PC-3 (cell line): ENCODE results near the gene PGAP6. TPM values are rescaled to one million over a fixed set of nuclear protein-coding genes. Genes with fewer than 3 reads are reported as not detected.

ENCODE experiments used
- total RNA-seq: library from RNA; depleted of rRNA; stranded (reverse); fragments of >200 nt; gene quantifications from 2 replicates; pipeline ENCODE4 v1.2.3, GENCODE V29; 2014; rRNA removed

The PGAP6 gene
- total RNA-seq, 1 experiment from 2014 or later, result 40.8 TPM

Other genes starting within 250 kb of the PGAP6 start
- gene NPRL3, start 243.3 kb downstream of the PGAP6 start, total RNA-seq, result 14.9 and 22.2 TPM in 2 replicates
- not detected in 2 replicates for gene HBZ, start 229.3 kb downstream of the PGAP6 start, total RNA-seq
- not detected in 2 replicates for gene HBM, start 216.0 kb downstream of the PGAP6 start, total RNA-seq
- not detected in 2 replicates for gene HBA2, start 209.1 kb downstream of the PGAP6 start, total RNA-seq
- gene HBA1, start 205.3 kb downstream of the PGAP6 start, total RNA-seq, result not detected in 2 replicates
- gene HBQ1, start 201.5 kb downstream of the PGAP6 start, total RNA-seq, result not detected in 2 replicates
- gene LUC7L, start 152.5 kb downstream of the PGAP6 start, total RNA-seq, result 46.0 and 61.9 TPM in 2 replicates
- 31.4 and 38.0 TPM in 2 replicates for gene FAM234A, start 147.2 kb downstream of the PGAP6 start, total RNA-seq
- gene RGS11, start 106.0 kb downstream of the PGAP6 start, total RNA-seq, result 1.2 and 1.5 TPM in 2 replicates
- gene ARHGDIG, start 101.4 kb downstream of the PGAP6 start, total RNA-seq, result 0.35 TPM in 1 of 2 replicates, not detected in the other
- not detected in 2 replicates for gene PDIA2, start 98.8 kb downstream of the PGAP6 start, total RNA-seq
- gene AXIN1, start 29.3 kb downstream of the PGAP6 start, total RNA-seq, result 26.9 and 50.8 TPM in 2 replicates
- gene MRPL28, start 11.4 kb downstream of the PGAP6 start, total RNA-seq, result 154 and 206 TPM in 2 replicates
- gene NME4, start 15.2 kb upstream of the PGAP6 start, total RNA-seq, result 182 and 207 TPM in 2 replicates
- gene DECR2, start 19.9 kb upstream of the PGAP6 start, total RNA-seq, result 19.8 and 22.3 TPM in 2 replicates
- 12.7 and 17.9 TPM in 2 replicates for gene RAB11FIP3, start 43.7 kb upstream of the PGAP6 start, total RNA-seq
- gene CAPN15, start 145.7 kb upstream of the PGAP6 start, total RNA-seq, result 60.4 and 78.1 TPM in 2 replicates
- gene PRR35, start 178.4 kb upstream of the PGAP6 start, total RNA-seq, result not detected in 2 replicates
- gene NHLRC4, start 185.0 kb upstream of the PGAP6 start, total RNA-seq, result 0.44 TPM in 1 of 2 replicates, not detected in the other
- gene PIGQ, start 188.0 kb upstream of the PGAP6 start, total RNA-seq, result 36.0 and 43.8 TPM in 2 replicates
- gene RAB40C, start 208.1 kb upstream of the PGAP6 start, total RNA-seq, result 19.5 and 27.0 TPM in 2 replicates
- gene WFIKKN1, start 249.0 kb upstream of the PGAP6 start, total RNA-seq, result 0.11 and 0.40 TPM in 2 replicates